Measurements from ENCODE around the gene CCL5.

Gene CCL5

GRCh38 chr17:35867574-35867973, 12.6 kb downstream of the CCL5 start:
- no peak for DNase-seq

- DNase-seq = peak; percentile 14 to 19
Measured at GRCh38 chr17:35866341-35866950, 13.7 kb downstream of the CCL5 start.

GRCh38 chr17:35865412-35866340, 14.5 kb downstream of the CCL5 start:
- peak in 1 of 2 donors; percentile 14 for DNase-seq

- no peak for DNase-seq
Measured at GRCh38 chr17:35864853-35865252, 15.3 kb downstream of the CCL5 start.

- no peak for DNase-seq
Measured at GRCh38 chr17:35856603-35857002, 23.6 kb downstream of the CCL5 start.

- no peak for DNase-seq
Measured at GRCh38 chr17:35855965-35856364, 24.2 kb downstream of the CCL5 start.

- peak; percentile 62 to 72 for DNase-seq
Measured at GRCh38 chr17:35849469-35850348, 30.5 kb downstream of the CCL5 start.

GRCh38 chr17:35847633-35848373, 32.4 kb downstream of the CCL5 start:
- DNase-seq = no peak

- DNase-seq = no peak
Measured at GRCh38 chr17:35847006-35847405, 33.2 kb downstream of the CCL5 start.

- DNase-seq = no peak
Measured at GRCh38 chr17:35846055-35846809, 33.9 kb downstream of the CCL5 start.

GRCh38 chr17:35844547-35844946, 35.6 kb downstream of the CCL5 start:
- DNase-seq = no peak

- no peak for DNase-seq
Measured at GRCh38 chr17:35843698-35844097, 36.5 kb downstream of the CCL5 start.

GRCh38 chr17:35842239-35842638, 37.9 kb downstream of the CCL5 start:
- DNase-seq = no peak

GRCh38 chr17:35841505-35841904, 38.7 kb downstream of the CCL5 start:
- DNase-seq = no peak

GRCh38 chr17:35841101-35841500, 39.1 kb downstream of the CCL5 start:
- no peak for DNase-seq

- DNase-seq = no peak
Measured at GRCh38 chr17:35825206-35825605, 55.0 kb downstream of the CCL5 start.
